Pancreas (tissue), 10 donors: ENCODE results near the gene DGKZ. TPM values are rescaled to one million over a fixed set of nuclear protein-coding genes. Genes with fewer than 3 reads are reported as not detected.
"Not testable (repeated sequence)": the region's sequence is repeated elsewhere in the genome, so short reads cannot be mapped to it uniquely, and the experiment has no call there.

Experiments
- ATAC-seq, 4 donors: fragments of 200-7000 bp; cut with Tn5 transposase; one replicate each; pipeline versions ENCODE4 v1.8.0 to v1.9.1; 2020; ENCODE audit warnings: mild to moderate bottlenecking in 4 of 4, moderate library complexity in 4 of 4
- DNase-seq, 6 donors: peaks; one replicate each; pipeline ENCODE4 v3.0.0-alpha.2; 2020
- FAIRE-seq: peaks from 2 replicates; lab custom pipeline; 2012; peaks lifted over from hg19 to GRCh38; lab: Jason Lieb, UNC
- H3K27ac ChIP-seq, 4 donors: fragments of 200-600 bp; sonication (generic); 1 replicate in 3 of 4; 2 replicates in 1 of 4; pipeline versions ENCODE4 v1.5.0 to v1.8.0; 2020
- H3K27me3 ChIP-seq, 4 donors: fragments of 200-600 bp; one replicate each; pipeline ENCODE4 v1.8.0; 2021
- H3K36me3 ChIP-seq, 3 donors: fragments of 200-600 bp; sonication (generic) in 1 of 3; one replicate each; pipeline versions ENCODE4 v1.5.0 to v1.8.0; 2020 to 2021
- H3K4me1 ChIP-seq, 3 donors: fragments of 200-600 bp; one replicate each; pipeline ENCODE4 v1.8.0; 2021
- H3K4me3 ChIP-seq, 4 donors: fragments of 200-600 bp; sonication (generic) in 2 of 4; one replicate each; pipeline versions ENCODE4 v1.5.0 to v1.8.0; 2020 to 2021
- H3K9me3 ChIP-seq, 4 donors: fragments of 200-600 bp; one replicate each; pipeline ENCODE4 v1.8.0; 2021
- WGBS, 2 donors: extraction: QIAGEN DNeasy Blood & Tissue Kit; methylation state at CpG; one replicate each; pipeline ENCODE4 v1.1.7; 2013; 5-methylcytosine and 5-hydroxymethylcytosine counted together
- intact Hi-C, 3 donors: fragments of 100-400 bp; cut with DNase I; formaldehyde crosslinking; loops; one replicate each; pipeline versions ENCODE4 v1.11.1 to v1.14.2; 2022
- polyA plus RNA-seq, 2 donors: library from polyadenylated mRNA; stranded (reverse); fragments of 200-250 nt; gene quantifications; one replicate each; pipeline ENCODE4 v1.2.3, GENCODE V29; 2013
- total RNA-seq, 6 donors: library from RNA; stranded (reverse); fragmentation: NEBNext Ultra II Directional in 4 of 6; extraction: Animal tissue kit (Norgen Biotek cat#: 25700) in 4 of 6; gene quantifications; one replicate each; pipeline versions ENCODE4 v1.2.1 to v1.2.4, GENCODE V29; 2021 to 2023
- TF ChIP-seq, protein P1 (sequence below), 4 donors: fragments of 200-600 bp; sonication (generic) in 3 of 4; IDR thresholded peaks; one replicate each; pipeline versions ENCODE4 v1.5.0 to v1.8.0; 2021; ENCODE audit warnings: antibody characterized with exemption in 4 of 4
- donor health status: healthy with polysubstance abuse.
- donor health status: DM: no; HTN: no; CAD: no; lungs with moderate emphysema.
- donor health status: DM: no; HTN: no; CAD: no.
- donor health status: control.
- donor health status: control.
- donor health status: Bipolar disorder and iron deficiency.
- donor health status: DM: yes; HTN: yes; CAD: no.
- donor health status: DM: no; HTN: no; CAD: no.
- donor health status: DM: no; HTN: no; CAD: no.
- donor health status: DM: yes; HTN: yes; CAD: no.

Gene DGKZ
- total and polyA plus RNA-seq, 8 donors = 34.1 to 88.8 (median 40.3) TPM

DNA sequence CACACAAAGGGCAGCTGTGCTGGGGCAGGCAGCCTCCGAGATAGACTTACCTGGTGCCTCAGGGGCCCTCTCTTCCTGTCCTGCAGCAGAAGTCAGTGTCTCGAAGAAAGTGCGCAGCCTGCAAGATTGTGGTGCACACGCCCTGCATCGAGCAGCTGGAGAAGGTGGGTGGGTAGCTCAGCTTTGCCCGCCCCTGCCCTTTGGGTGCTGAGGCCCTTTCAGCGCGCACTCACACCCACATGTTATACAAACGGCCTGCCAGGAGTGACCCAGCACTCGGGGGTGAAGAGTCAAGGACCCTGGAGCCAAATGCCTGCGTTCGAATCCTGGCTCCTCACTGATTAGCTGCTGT is 20.6 kb downstream of the DGKZ start:
- intact Hi-C loops = no loop called here
- TF ChIP-seq, protein P1, sequence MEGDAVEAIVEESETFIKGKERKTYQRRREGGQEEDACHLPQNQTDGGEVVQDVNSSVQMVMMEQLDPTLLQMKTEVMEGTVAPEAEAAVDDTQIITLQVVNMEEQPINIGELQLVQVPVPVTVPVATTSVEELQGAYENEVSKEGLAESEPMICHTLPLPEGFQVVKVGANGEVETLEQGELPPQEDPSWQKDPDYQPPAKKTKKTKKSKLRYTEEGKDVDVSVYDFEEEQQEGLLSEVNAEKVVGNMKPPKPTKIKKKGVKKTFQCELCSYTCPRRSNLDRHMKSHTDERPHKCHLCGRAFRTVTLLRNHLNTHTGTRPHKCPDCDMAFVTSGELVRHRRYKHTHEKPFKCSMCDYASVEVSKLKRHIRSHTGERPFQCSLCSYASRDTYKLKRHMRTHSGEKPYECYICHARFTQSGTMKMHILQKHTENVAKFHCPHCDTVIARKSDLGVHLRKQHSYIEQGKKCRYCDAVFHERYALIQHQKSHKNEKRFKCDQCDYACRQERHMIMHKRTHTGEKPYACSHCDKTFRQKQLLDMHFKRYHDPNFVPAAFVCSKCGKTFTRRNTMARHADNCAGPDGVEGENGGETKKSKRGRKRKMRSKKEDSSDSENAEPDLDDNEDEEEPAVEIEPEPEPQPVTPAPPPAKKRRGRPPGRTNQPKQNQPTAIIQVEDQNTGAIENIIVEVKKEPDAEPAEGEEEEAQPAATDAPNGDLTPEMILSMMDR (IDR thresholded peaks at IDR 0.05) = peak in 2 of 4 donors; percentile 2 to 21
- no peak for DNase-seq
- Histone ChIP-seq H3K36me3 (peaks cover 0 to 8% (median 7%) of the 10 kb centered on the region in 3 donors), H3K9me3 (no peaks in the 10 kb centered on the region), H3K4me3 (no peak overlapping the region), H3K27me3 (no peaks in the 10 kb centered on the region), H3K27ac (no peak overlapping the region), H3K4me1 (peaks cover 0 to 6% (median 0%) of the 10 kb centered on the region in 3 donors)
- WGBS, 2 donors = 71 to 75% methylated on average over 12 of the region's 12 CpGs
- no peak for ATAC-seq
- no peak for FAIRE-seq

DNA sequence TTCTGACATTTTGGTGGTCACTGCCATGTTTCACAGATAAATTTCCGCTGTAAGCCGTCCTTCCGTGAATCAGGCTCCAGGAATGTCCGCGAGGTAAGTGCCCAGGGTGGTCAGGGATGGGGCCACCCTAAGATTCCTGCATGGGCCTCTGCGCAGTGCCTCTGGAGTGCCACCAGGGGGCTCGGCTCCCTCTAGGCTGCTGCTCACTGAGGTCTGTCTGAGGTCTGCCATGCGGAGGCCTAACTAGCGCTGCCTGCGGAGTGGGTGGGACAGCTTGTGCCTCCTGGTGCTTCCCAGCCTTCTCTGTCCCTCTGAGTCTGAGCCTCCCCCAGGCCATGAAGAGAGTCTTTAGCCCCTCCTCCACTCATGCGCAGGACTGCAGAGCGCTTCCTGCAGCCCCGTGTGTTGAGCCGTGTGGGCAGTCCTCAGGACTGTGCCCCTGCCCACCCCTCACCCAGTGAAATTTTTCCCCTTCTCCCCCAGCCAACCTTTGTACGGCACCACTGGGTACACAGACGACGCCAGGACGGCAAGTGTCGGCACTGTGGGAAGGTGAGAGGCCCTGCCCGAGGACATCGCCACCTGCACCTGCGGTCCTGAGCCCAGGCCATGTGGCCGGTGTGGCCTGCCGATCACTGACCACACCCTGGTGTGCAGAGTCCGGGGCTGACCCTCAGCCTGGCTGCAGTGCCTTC is 22.3 kb downstream of the DGKZ start:
- peaks cover 0 to 19% (median 7%) of the 10 kb centered on the region in 3 donors for H3K36me3 ChIP-seq
- H3K4me1 ChIP-seq = no peaks in the 10 kb centered on the region
- FAIRE-seq (no peak), ATAC-seq (peak; percentile 44 to 71 (median 66)), DNase-seq (peak in 2 of 6 donors; percentile 57 to 80)
- WGBS, 2 donors = 75 to 80% methylated on average over 25 of the region's 25 CpGs
- no peak overlapping the region for H3K27ac ChIP-seq
- H3K27me3 ChIP-seq = no peaks in the 10 kb centered on the region
- no peaks in the 10 kb centered on the region for H3K9me3 ChIP-seq
- intact Hi-C loops = no loop called here
- no peak overlapping the region for H3K4me3 ChIP-seq
- TF ChIP-seq, protein P1 (IDR thresholded peaks at IDR 0.05) = peak; percentile 66 to 87 (median 76)

DNA sequence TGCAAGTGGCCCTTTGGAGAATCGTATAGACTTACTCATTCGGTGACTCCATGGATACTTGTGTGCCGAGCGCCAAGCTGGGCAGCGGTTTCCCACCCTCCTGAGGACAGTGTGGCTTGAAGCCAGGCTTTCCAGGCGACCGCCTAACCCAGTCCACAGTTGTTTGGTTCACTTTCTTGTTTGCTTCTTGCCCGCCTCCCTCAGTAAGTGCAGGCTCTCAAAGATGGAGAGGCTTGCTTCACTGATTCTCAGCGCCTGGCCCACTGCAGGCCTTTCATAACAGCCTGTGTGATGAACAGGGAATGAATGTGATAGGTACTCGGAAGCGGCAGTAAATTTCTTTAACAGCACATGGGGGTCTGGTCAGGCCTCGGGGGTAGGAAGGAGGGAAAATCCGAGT is 23.0 kb downstream of the DGKZ start:
- DNase-seq (peak in 1 of 6 donors; percentile 22), FAIRE-seq (no peak), ATAC-seq (no peak)
- 86 to 93% methylated on average over 13 of the region's 13 CpGs for WGBS, 2 donors
- no peaks in the 10 kb centered on the region for H3K9me3 ChIP-seq
- H3K4me1 ChIP-seq = no peaks in the 10 kb centered on the region
- H3K27ac ChIP-seq = no peak overlapping the region
- TF ChIP-seq, protein P1 (IDR thresholded peaks at IDR 0.05) = no peak
- H3K27me3 ChIP-seq = no peaks in the 10 kb centered on the region
- H3K36me3 ChIP-seq = peaks cover 0 to 26% (median 13%) of the 10 kb centered on the region in 3 donors
- H3K4me3 ChIP-seq = no peak overlapping the region
- intact Hi-C loops = no loop called here

DNA sequence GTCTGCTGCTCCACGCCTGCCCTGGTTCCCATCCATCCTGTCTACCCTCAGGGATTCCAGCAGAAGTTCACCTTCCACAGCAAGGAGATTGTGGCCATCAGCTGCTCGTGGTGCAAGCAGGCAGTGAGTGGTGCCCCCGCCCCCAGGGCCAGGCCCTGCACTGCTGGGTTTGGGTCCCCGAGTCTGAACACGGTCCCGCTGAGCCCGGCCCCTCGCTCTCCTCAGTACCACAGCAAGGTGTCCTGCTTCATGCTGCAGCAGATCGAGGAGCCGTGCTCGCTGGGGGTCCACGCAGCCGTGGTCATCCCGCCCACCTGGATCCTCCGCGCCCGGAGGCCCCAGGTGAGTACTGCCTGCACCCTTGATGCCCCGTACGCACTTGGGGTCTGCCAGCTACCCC is 24.0 kb downstream of the DGKZ start:
- peaks cover 0 to 35% (median 21%) of the 10 kb centered on the region in 3 donors for H3K36me3 ChIP-seq
- FAIRE-seq, ATAC-seq, H3K4me3 ChIP-seq, H3K4me1 ChIP-seq, intact Hi-C loops, H3K27me3 ChIP-seq, H3K9me3 ChIP-seq, H3K27ac ChIP-seq: not testable (repeated sequence)
- WGBS, 2 donors = 94 to 96% methylated on average over 17 to 19 of the region's 19 CpGs
- DNase-seq = peak in 2 of 6 donors; percentile 51 to 74

DNA sequence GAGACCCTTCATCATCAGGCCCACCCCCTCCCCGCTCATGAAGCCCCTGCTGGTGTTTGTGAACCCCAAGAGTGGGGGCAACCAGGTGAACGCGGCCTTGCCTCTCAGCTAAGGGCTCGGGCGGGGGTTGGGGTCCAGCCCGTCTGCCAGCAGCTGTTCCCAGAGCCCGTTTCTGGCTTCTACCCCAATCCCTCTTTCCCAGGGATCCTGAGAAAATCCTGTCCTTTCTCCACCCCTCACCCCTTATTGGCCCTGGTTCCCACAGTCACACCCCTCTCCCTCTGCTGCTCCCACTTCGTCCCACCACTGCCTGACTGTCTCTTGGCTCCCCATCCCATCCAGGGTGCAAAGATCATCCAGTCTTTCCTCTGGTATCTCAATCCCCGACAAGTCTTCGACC is 24.8 kb downstream of the DGKZ start:
- ATAC-seq = no peak

DNA sequence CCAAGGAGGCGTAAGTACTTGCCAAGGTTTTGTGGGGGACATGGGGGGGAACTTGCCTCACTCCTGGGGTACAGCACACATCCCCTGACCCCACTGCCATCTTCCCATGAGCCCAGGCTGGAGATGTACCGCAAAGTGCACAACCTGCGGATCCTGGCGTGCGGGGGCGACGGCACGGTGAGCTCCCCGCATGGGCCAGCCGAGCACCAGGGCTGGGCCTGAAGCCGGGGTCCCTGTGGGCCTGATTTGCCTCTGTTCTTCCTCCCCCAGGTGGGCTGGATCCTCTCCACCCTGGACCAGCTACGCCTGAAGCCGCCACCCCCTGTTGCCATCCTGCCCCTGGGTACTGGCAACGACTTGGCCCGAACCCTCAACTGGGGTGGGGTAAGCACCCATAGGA is 25.2 kb downstream of the DGKZ start:
- H3K27ac ChIP-seq, intact Hi-C loops, ATAC-seq, FAIRE-seq, H3K4me1 ChIP-seq, H3K4me3 ChIP-seq, H3K9me3 ChIP-seq, H3K27me3 ChIP-seq: not testable (repeated sequence)
- H3K36me3 ChIP-seq = peaks cover 0 to 35% (median 27%) of the 10 kb centered on the region in 3 donors
- DNase-seq = peak in 1 of 6 donors; percentile 36
- WGBS, 2 donors = 94 to 95% methylated on average over 15 of the region's 15 CpGs

More for the DNA sequence above, 24.8 kb downstream of the DGKZ start:
- TF ChIP-seq, protein P1 (IDR thresholded peaks at IDR 0.05) = no peak
- intact Hi-C loops = no loop called here
- WGBS, 2 donors = 83 to 87% methylated on average over 6 to 10 of the region's 10 CpGs
- Histone ChIP-seq H3K4me1 (no peaks in the 10 kb centered on the region), H3K27ac (no peak overlapping the region), H3K9me3 (no peaks in the 10 kb centered on the region), H3K27me3 (no peaks in the 10 kb centered on the region), H3K4me3 (no peak overlapping the region), H3K36me3 (peaks cover 0 to 35% (median 27%) of the 10 kb centered on the region in 3 donors)
- peak in 1 of 6 donors; percentile 61 for DNase-seq
- FAIRE-seq = no peak
